AG04450 (cell line): ENCODE results near the gene CRYGB. TPM values are rescaled to one million over a fixed set of nuclear protein-coding genes. Genes with fewer than 3 reads are reported as not detected.

Experiments used
- CTCF ChIA-PET: fragments of 300-600, 350-600 bp; formaldehyde crosslinking; extraction: SDS; loops from one replicate; lab custom pipeline; 2022; ENCODE audit warnings: antibody characterized with exemption, inconsistent platforms; lab: Charles Lee
- POLR2A ChIA-PET: fragments of 350-600 bp; formaldehyde crosslinking; extraction: SDS; loops from one replicate; lab custom pipeline; 2021; ENCODE audit warnings: antibody characterized with exemption, inconsistent platforms; lab: Yijun Ruan, JAX
- DNase-seq: peaks from one replicate; pipeline ENCODE4 v3.0.0-alpha.2; 2011; ENCODE audit warnings: low read depth, low spot score
- H3K27ac ChIP-seq: one replicate; pipeline ENCODE4 v1.5.1; 2012; ENCODE audit warnings: low read depth, low read length, control low read depth
- H3K27me3 ChIP-seq: one replicate; pipeline ENCODE4 v1.6.0; 2012; ENCODE audit warnings: low read length; ENCODE audit not compliant: control insufficient read depth, insufficient read depth
- H3K4me3 ChIP-seq: 2 replicates; pipeline ENCODE4 v1.5.1; 2011; ENCODE audit warnings: mild to moderate bottlenecking, low read depth, low read length, control low read depth
- H3K9me3 ChIP-seq: 2 replicates; pipeline ENCODE4 v1.5.1; 2012; ENCODE audit warnings: low read length; ENCODE audit not compliant: control insufficient read depth, insufficient read depth
- CTCF ChIP-seq: IDR thresholded peaks from 2 replicates; pipeline ENCODE4 v1.5.1; 2011; ENCODE audit warnings: low read depth, low read length, control low read depth, inconsistent platforms
- polyA plus RNA-seq: library from polyadenylated mRNA; depleted of rRNA; stranded (reverse); fragments of >200 nt; gene quantifications from 2 replicates; pipeline ENCODE4 v1.2.3, GENCODE V29; 2011

CRYGB gene
- polyA plus RNA-seq, 1 experiment: not detected

- Histone ChIP-seq H3K27ac (no peak overlapping the region), H3K27me3 (peaks cover 5% of the 10 kb centered on the region), H3K9me3 (no peaks in the 10 kb centered on the region), H3K4me3 (no peak overlapping the region)
- no peak for TF ChIP-seq CTCF
- ChIA-PET CTCF (interaction anchor here (1.1 kb wide), 1 partner anchor 22 kb away, joined by 11 read pairs; no protein-coding TSS in a partner anchor), POLR2A (no interaction called here)
- DNase-seq: no peak
Observed at GRCh38 chr2:208153156-208153555, 7.2 kb upstream of the CRYGB start.

GRCh38 chr2:208150956-208151355 is 5.0 kb upstream of the CRYGB start:
- no peaks in the 10 kb centered on the region for H3K9me3 ChIP-seq
- peaks cover 5% of the 10 kb centered on the region for H3K27me3 ChIP-seq
- no peak for TF ChIP-seq CTCF
- no peak for DNase-seq
- ChIA-PET POLR2A (no interaction called here), CTCF (no interaction called here)
- no peak overlapping the region for H3K27ac ChIP-seq
- H3K4me3 ChIP-seq: no peak overlapping the region

- CTCF ChIA-PET: interaction anchor here (0.6 to 1.5 kb wide), 2 partner anchors 25 to 109 kb away, joined by 3 to 6 read pairs; no protein-coding TSS in a partner anchor
- Histone ChIP-seq H3K4me3 (no peak overlapping the region), H3K27ac (no peak overlapping the region), H3K9me3 (no peaks in the 10 kb centered on the region), H3K27me3 (peaks cover 5% of the 10 kb centered on the region)
- no peak for TF ChIP-seq CTCF
- POLR2A ChIA-PET: no interaction called here
- DNase-seq: no peak
Observed at GRCh38 chr2:208150094-208150493, 4.1 kb upstream of the CRYGB start.

GRCh38 chr2:208148803-208149202 is 2.8 kb upstream of the CRYGB start:
- ChIA-PET POLR2A (no interaction called here), CTCF (interaction anchor here (1.5 to 2.1 kb wide), 2 partner anchors 26 to 27 kb away, joined by 6 to 11 read pairs; no protein-coding TSS in a partner anchor)
- H3K27ac ChIP-seq: no peak overlapping the region
- TF ChIP-seq CTCF: no peak; the same call in 1 of the 2 replicates
- H3K27me3 ChIP-seq: peaks cover 3% of the 10 kb centered on the region
- no peak for DNase-seq
- H3K4me3 ChIP-seq: no peak overlapping the region
- no peaks in the 10 kb centered on the region for H3K9me3 ChIP-seq

GRCh38 chr2:208147759-208148158 is 1.8 kb upstream of the CRYGB start:
- Histone ChIP-seq H3K4me3 (no peak overlapping the region), H3K27me3 (peaks cover 3% of the 10 kb centered on the region), H3K9me3 (no peaks in the 10 kb centered on the region), H3K27ac (no peak overlapping the region)
- ChIA-PET CTCF (interaction anchor here (0.5 to 2.1 kb wide), 2 partner anchors 28 to 41 kb away, joined by 4 to 11 read pairs; no protein-coding TSS in a partner anchor), POLR2A (no interaction called here)
- no peak for TF ChIP-seq CTCF
- no peak for DNase-seq
